HepG2 (cell line): ENCODE data around the gene ARHGAP19. TPM values are rescaled to one million over a fixed set of nuclear protein-coding genes. Genes with fewer than 3 reads are reported as not detected.

Source experiments
- FOXJ3 ChIP-seq: sonication (generic); formaldehyde crosslinking; IDR thresholded peaks from 2 replicates; pipeline ENCODE4 v1.4.0; 2020; ENCODE audit warnings: missing genetic modification reagents, mild to moderate bottlenecking, borderline replicate concordance
- HMGXB3 ChIP-seq: sonication (generic); formaldehyde crosslinking; IDR thresholded peaks from 2 replicates; pipeline ENCODE4 v1.4.0; 2020; ENCODE audit warnings: missing genetic modification reagents, borderline replicate concordance
- HOMEZ ChIP-seq: IDR thresholded peaks from 2 replicates; pipeline ENCODE4 v1.6.1; 2016; ENCODE audit warnings: low read depth
- KDM1A ChIP-seq: IDR thresholded peaks from 2 replicates; pipeline ENCODE4 v1.6.1; 2016; ENCODE audit warnings: missing compliant biosample characterization
- PHF20 ChIP-seq: sonication (generic); formaldehyde crosslinking; IDR thresholded peaks from 2 replicates; pipeline ENCODE4 v1.5.0; 2020; ENCODE audit warnings: mild to moderate bottlenecking, missing genetic modification reagents
- PLRG1 ChIP-seq: fragments of 450-650 bp; conservative IDR thresholded peaks from 2 replicates; pipeline ENCODE4 v1.6.1; 2016
- SKIL ChIP-seq: sonication (generic); formaldehyde crosslinking; IDR thresholded peaks from 2 replicates; pipeline ENCODE4 v1.8.0; 2022; ENCODE audit warnings: missing genetic modification reagents, mild to moderate bottlenecking, moderate library complexity, borderline replicate concordance
- SNAPC4 ChIP-seq: sonication (generic); formaldehyde crosslinking; IDR thresholded peaks from 2 replicates; pipeline ENCODE4 v1.4.0; 2020; ENCODE audit warnings: mild to moderate bottlenecking, missing genetic modification reagents
- TBP ChIP-seq: sonication (generic); formaldehyde crosslinking; IDR thresholded peaks from 2 replicates; pipeline ENCODE4 v1.5.0; 2020; ENCODE audit warnings: missing genetic modification reagents
- TRIM24 ChIP-seq: sonication (generic); formaldehyde crosslinking; IDR thresholded peaks from 2 replicates; pipeline ENCODE4 v1.8.0; 2022; ENCODE audit warnings: mild to moderate bottlenecking, missing genetic modification reagents
- ZNF253 ChIP-seq: sonication (generic); formaldehyde crosslinking; IDR thresholded peaks from 2 replicates; pipeline ENCODE4 v1.8.0; 2022; ENCODE audit warnings: mild to moderate bottlenecking, missing genetic modification reagents, borderline replicate concordance
- ZNF574 ChIP-seq: sonication (generic); formaldehyde crosslinking; IDR thresholded peaks from 2 replicates; pipeline ENCODE4 v1.4.0; 2020; ENCODE audit warnings: missing genetic modification reagents
- polyA plus RNA-seq, 8 experiments: library from polyadenylated mRNA; depleted of rRNA in 3 of 8; stranded (reverse) in 7 of 8; unstranded in 1 of 8; fragments of >200 nt; fragmentation: Illumina TruSeq in 4 of 8; extraction: Trizol in 4 of 8; gene quantifications; 2 replicates each; pipeline versions ENCODE4 v1.2.1 to v1.2.3, GENCODE V29; 2011 to 2016; ENCODE audit warnings: low read depth in 4 of 8, missing spikeins in 1 of 8, mixed read lengths in 1 of 8; ENCODE audit not compliant: insufficient read depth in 1 of 8
- total RNA-seq, 5 experiments: library from RNA; depleted of rRNA; stranded (reverse); fragments of >200 nt; fragmentation: Illumina TruSeq; extraction: Trizol; gene quantifications; 2 replicates each; pipeline ENCODE4 v1.2.3, GENCODE V29; 2016; ENCODE audit warnings: low read depth in 1 of 5

The ARHGAP19 gene
- total and polyA plus RNA-seq, 2 of the 13 experiments (the other 11 are each of a cell fraction or from before 2014, with no cell fraction given): 7.6 to 10.0 TPM

GRCh38 chr10:97297556-97298222, 5.3 kb upstream of the ARHGAP19 start (continued):
- TF ChIP-seq HOMEZ (CRISPR knock-in tag) (no peak), PLRG1 (no peak), FOXJ3 (CRISPR knock-in tag) (peak; percentile 58; the same call in 1 of the 2 replicates), SNAPC4 (CRISPR knock-in tag) (no peak), KDM1A (CRISPR knock-in tag) (peak; percentile 97), HMGXB3 (no peak), TBP (CRISPR knock-in tag) (no peak), PHF20 (CRISPR knock-in tag) (no peak), ZNF253 (CRISPR knock-in tag) (no peak), SKIL (CRISPR knock-in tag) (0 out of 2 replicates have a peak, but pooled peaks have one; percentile 55), ZNF574 (CRISPR knock-in tag) (0 out of 2 replicates have a peak, but pooled peaks have one; percentile 34), TRIM24 (CRISPR knock-in tag) (no peak)
